Body of pancreas (tissue), 4 donors: Measurements from ENCODE around the gene SSH2.

Experiments
- CTCF ChIP-seq, 7 experiments: fragments of 450-650 bp in 4 of 7; fragments of 200-600 bp in 3 of 7; sonication (generic) in 3 of 7; IDR thresholded peaks; one replicate each; pipeline ENCODE4 v1.5.1; 2016 to 2019; ENCODE audit warnings: antibody characterized with exemption in 7 of 7
- POLR2A ChIP-seq, 3 donors: fragments of 450-650 bp; IDR thresholded peaks; one replicate each; pipeline ENCODE4 v1.6.1; 2016; ENCODE audit warnings: antibody characterized with exemption in 3 of 3, mild to moderate bottlenecking in 2 of 3

DNA sequence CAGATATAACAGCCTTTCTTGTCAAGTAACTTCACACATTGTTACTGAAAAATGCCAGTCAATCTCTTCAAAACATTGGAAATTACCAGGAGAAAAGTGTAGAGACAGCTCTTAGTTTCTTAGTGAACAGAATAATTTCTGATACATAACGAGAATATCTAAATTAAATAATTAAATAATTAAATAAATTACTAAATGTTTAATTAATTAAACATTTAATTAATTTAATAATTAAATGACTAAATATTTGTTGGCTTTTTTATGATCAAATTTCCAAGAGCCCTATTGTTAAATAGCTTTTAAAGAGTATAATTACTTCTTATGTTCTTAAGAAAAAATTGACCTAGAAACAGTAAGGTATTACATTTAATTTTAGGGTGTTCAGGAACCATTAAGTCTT lies 129.6 kb downstream of the SSH2 start:
- no peak for TF ChIP-seq CTCF (IDR thresholded peaks at IDR 0.05)
- TF ChIP-seq POLR2A (IDR thresholded peaks at IDR 0.05), result no peak
